ENCODE measurements around the gene PROK1. TPM values are rescaled to one million over a fixed set of nuclear protein-coding genes. Genes with fewer than 3 reads are reported as not detected.

Gene PROK1
- total and polyA plus RNA-seq, 10 of the 15 experiments (the other 5 are each of a cell fraction or from before 2014, with no cell fraction given), result not detected

- TF ChIP-seq STAT1 (conservative IDR thresholded peaks at IDR 0.05), result no peak
- no peak for TF ChIP-seq NR2F1 (conservative IDR thresholded peaks at IDR 0.05)
- TF ChIP-seq IRF4 (IDR thresholded peaks at IDR 0.05; ENCODE audit: low read depth, low read length), result no peak
- no peak for TF ChIP-seq MTA3 (IDR thresholded peaks at IDR 0.05; ENCODE audit: borderline replicate concordance, low read length)
- TF ChIP-seq ZBED1 (IDR thresholded peaks at IDR 0.05; ENCODE audit: borderline replicate concordance), result no peak
Observed at GRCh38 chr1:110503471-110503870, 52.5 kb downstream of the PROK1 start (continued).

DNA sequence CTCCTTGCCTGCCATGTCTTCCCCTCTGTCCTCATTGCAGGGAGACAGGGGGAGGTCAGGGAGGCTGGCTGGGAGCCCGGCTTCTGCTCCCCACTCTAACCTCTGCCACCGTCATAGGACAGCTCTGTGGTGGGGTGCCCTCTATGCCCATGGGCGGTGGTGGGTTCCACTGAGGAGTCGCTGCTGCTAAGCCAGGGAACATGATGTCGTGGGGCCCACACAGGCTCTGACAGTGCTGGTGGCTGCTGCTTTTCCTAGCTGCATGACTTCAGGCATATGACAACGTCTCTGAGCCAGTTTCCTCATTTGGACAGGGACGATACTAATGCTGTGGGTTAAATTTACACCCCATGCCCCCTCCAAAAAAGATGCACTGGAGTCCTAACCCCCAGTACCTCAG lies 53.3 kb downstream of the PROK1 start:
- BruUV-seq (replicated peaks), result no TSS peak
- H3K9me3 ChIP-seq (replicated peaks; ENCODE audit: control insufficient read depth, insufficient read depth, low read length), result no peaks in the 10 kb centered on the region
- no peak for ATAC-seq
- CTCF ChIA-PET, result no interaction called here
- no peaks in the 10 kb centered on the region for H3K79me2 ChIP-seq (ENCODE audit: control insufficient read depth, insufficient read depth, low read length)
- no peak overlapping the region for H3K4me3 ChIP-seq
- H3K4me1 ChIP-seq (ENCODE audit: control insufficient read depth, insufficient read depth, low read length), result peaks cover 5% of the 10 kb centered on the region; the same call in 1 of the 2 replicates
- H3K27me3 ChIP-seq (replicated peaks in 1 of 2; ENCODE audit: control insufficient read depth in 2 of 2, insufficient read depth in 2 of 2, low read length in 1 of 2), result 0 out of 4 replicates have a peak, but pooled peaks cover 0 to 2% of the 10 kb centered on the region in 2 experiments
- POLR2A ChIA-PET, result no interaction called here
- no peaks in the 10 kb centered on the region for H3K36me3 ChIP-seq (ENCODE audit: control insufficient read depth in 2 of 2, insufficient read depth in 2 of 2, low read length in 1 of 2)
- TF ChIP-seq, protein P1, sequence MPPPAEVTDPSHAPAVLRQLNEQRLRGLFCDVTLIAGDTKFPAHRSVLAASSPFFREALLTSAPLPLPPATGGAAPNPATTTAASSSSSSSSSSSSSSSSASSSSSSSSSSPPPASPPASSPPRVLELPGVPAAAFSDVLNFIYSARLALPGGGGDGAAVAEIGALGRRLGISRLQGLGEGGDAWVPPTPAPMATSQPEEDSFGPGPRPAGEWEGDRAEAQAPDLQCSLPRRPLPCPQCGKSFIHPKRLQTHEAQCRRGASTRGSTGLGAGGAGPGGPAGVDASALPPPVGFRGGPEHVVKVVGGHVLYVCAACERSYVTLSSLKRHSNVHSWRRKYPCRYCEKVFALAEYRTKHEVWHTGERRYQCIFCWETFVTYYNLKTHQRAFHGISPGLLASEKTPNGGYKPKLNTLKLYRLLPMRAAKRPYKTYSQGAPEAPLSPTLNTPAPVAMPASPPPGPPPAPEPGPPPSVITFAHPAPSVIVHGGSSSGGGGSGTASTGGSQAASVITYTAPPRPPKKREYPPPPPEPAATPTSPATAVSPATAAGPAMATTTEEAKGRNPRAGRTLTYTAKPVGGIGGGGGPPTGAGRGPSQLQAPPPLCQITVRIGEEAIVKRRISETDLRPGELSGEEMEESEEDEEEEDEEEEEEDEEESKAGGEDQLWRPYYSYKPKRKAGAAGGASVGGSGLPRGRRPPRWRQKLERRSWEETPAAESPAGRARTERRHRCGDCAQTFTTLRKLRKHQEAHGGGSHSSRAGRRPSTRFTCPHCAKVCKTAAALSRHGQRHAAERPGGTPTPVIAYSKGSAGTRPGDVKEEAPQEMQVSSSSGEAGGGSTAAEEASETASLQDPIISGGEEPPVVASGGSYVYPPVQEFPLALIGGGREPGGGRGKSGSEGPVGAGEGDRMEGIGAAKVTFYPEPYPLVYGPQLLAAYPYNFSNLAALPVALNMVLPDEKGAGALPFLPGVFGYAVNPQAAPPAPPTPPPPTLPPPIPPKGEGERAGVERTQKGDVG (CRISPR knock-in tag; IDR thresholded peaks at IDR 0.05), result no peak
- TF ChIP-seq, protein P2, sequence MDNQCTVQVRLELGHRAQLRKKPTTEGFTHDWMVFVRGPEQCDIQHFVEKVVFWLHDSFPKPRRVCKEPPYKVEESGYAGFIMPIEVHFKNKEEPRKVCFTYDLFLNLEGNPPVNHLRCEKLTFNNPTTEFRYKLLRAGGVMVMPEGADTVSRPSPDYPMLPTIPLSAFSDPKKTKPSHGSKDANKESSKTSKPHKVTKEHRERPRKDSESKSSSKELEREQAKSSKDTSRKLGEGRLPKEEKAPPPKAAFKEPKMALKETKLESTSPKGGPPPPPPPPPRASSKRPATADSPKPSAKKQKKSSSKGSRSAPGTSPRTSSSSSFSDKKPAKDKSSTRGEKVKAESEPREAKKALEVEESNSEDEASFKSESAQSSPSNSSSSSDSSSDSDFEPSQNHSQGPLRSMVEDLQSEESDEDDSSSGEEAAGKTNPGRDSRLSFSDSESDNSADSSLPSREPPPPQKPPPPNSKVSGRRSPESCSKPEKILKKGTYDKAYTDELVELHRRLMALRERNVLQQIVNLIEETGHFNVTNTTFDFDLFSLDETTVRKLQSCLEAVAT (IDR thresholded peaks at IDR 0.05), result no peak
- TF ChIP-seq IRF4 (IDR thresholded peaks at IDR 0.05; ENCODE audit: low read depth, low read length) (no peak), SREBF2 (IDR thresholded peaks at IDR 0.05; ENCODE audit: low read length) (no peak), MXI1 (IDR thresholded peaks at IDR 0.05; ENCODE audit: low read depth, low read length) (no peak)
- H3K9ac ChIP-seq (ENCODE audit: control insufficient read depth, insufficient read depth, low read length), result no peak overlapping the region
- FAIRE-seq, result no peak
- H2AFZ ChIP-seq (ENCODE audit: control insufficient read depth, low read depth, low read length), result no peak overlapping the region
- WGBS (ENCODE audit: insufficient coverage, insufficient replicate concordance, low lambda C conversion rate, missing lambda C conversion rate), result 7% methylated on average over 7 of the region's 7 CpGs
- no peak overlapping the region for H3K4me2 ChIP-seq (ENCODE audit: control insufficient read depth, insufficient read depth)
- H4K20me1 ChIP-seq (ENCODE audit: control insufficient read depth, insufficient read depth), result no peaks in the 10 kb centered on the region
- SMC1A ChIA-PET (ENCODE audit: uncharacterized antibody, unreplicated experiment), result interaction anchor here (1.6 kb wide), 1 partner anchor 8 kb away, joined by 3 read pairs; no protein-coding TSS in a partner anchor
- intact Hi-C loops (cut with micrococcal nuclease; ENCODE audit: unreplicated experiment), result no loop called here
- in situ Hi-C loops (cut with MboI), result no loop called here
- RAD21 ChIA-PET (ENCODE audit: unreplicated experiment), result interaction anchor here (0.8 kb wide), 1 partner anchor 44 kb away, joined by 3 read pairs; no protein-coding TSS in a partner anchor
- H3K27ac ChIP-seq (ENCODE audit: control insufficient read depth, insufficient read depth), result no peak overlapping the region
- DNase-seq (ENCODE audit: low read depth, low spot score), result no peak
